Activated gamma-delta T cell (primary cell): ENCODE data around the gene RFX6.

Experiments used
- DNase-seq: peaks from one replicate; lab custom pipeline; 2025; lab: John Stamatoyannopoulos, UW

RFX6 gene

DNA sequence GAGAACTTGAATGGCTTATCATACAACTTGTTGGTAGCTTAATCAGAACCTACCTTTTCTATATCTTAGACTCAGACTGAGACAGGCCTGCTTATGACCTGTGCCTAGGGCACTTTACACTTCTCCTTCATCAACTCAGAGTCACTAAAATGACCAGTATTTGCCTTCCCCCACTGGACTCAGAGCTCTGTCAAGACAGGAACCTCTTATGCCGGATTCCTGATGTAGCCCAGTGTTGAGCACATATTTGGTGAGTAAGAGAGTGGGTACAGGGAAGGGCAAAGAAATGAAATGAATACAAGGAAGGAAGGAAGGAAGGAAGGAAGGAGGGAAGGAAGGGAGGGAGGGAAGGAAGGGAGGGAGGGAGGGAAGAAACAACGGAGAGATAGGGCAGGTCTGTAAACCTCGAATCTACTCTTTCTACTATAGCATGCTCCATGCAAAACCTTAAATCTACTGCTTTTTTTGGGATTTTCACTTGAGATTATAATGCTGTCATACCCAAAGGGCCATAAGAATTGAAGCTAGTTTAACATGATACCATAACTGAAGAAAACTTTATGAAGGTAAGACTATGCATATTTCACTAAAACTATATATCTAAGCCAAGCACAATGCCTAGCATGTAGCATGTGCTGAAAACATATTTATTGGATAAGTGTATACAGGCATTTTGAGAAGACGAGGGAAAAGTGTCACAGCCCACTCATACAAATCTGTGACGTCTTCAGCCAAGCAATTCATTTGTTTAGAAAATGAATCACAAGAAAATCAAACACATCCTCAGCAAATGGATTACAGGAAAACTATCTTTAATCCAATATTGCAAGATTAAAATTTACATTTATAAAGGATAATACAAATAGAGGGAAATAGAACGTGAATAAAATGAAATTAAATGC is 89.9 kb downstream of the RFX6 start:
- DNase-seq = no peak

DNA sequence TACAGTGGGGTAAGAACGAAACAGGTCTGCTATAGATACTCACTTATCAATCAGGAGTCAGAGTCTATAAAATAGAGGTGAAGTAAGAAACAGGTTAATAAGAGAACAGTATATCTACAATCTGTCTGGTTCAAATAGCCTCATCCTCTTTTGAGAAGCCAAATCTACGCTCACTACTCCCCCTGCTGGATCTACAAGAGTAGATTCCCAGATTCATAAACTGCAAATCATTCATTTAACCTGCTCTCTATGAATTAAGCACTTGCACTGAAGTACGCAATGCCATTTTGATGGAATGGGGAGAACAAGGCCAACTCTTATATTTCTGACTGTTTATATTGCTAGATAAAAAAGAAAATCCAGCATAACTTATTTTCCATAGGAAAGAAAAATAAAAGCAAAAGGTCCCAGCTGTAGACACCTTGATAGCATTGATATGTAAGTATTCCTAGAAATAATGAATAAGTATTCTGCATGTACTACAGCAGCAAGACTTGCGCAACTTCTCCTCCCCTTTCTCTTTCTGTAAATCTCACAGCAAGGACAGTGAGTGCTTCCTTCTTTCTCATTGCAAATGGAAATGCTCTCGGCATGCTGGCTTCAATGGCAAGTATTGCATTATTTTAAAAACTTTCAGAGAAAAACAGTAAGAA is 92.3 kb downstream of the RFX6 start:
- DNase-seq = no peak

DNA sequence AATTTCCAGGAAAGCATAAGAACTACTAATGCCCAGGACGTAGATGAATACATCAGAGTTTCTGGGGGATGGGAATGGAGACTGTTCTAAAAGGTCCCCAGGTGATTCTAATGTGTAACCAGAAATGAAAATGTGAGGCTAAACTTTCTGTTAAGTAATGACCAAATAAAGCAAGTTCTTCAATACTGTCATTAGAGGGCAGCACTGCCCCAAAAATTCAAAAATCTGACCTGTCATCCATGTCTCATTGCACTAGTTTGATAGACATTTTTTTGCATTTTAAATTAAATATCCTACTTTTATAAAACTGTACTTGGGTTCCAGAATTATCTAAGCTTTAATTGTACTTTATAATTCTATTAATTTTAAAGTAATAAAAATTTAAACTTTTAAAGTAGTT is 94.9 kb downstream of the RFX6 start:
- no peak for DNase-seq

DNA sequence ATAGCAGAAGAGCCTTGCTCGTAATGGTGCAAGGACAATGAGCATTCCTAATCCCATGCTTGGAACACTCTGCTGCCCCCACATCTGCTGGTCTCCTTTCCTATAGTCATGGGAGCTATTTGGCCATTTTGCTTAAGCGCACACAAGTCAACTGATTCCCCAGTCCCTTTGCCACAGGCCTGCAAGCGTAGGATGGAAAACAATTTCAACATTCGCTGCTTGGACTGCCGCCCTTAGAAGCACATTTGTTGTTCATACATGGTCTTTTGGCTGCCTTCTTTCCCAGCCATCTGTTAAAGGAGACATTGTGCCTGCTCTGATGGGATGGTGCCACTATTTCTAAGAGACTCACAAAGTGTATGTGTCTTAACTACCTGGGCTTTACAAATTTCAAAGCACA is 96.9 kb downstream of the RFX6 start:
- DNase-seq = no peak

DNA sequence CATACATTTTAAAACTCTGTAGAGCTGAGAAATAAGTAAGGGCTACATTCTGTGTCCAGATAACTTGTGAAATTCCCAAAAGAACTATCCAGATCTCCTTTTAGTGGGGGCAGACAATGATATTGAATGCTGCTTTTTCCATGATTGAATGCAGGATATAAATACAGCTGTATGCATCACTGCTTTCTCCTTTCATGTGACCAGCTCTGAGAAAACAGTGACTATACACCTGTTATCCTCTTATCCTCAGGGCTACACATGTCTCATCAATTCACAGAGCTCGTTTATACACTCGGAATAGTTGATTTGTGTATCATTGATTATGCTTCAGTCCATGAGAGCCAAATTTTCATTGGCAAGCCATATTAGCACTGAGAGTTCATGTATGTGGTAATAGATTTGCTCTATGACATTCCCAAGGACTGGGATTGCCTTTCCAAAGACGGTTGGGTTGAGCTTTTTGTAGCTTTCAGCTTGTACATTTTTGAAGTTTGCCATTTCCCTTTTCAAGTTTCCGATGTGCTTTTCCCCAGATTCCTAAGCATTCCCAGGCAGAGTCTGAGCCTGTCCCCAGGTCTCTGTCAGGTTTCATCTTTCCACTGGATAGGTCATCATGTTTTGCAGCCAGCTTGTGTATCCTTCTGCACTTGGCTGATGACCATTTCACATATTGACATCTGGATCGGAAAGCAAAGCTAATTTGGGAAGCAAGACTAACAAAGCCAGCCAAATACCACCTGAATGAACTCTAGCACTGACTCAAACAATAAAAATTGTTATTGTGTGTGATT is 97.7 kb downstream of the RFX6 start:
- DNase-seq = no peak

DNA sequence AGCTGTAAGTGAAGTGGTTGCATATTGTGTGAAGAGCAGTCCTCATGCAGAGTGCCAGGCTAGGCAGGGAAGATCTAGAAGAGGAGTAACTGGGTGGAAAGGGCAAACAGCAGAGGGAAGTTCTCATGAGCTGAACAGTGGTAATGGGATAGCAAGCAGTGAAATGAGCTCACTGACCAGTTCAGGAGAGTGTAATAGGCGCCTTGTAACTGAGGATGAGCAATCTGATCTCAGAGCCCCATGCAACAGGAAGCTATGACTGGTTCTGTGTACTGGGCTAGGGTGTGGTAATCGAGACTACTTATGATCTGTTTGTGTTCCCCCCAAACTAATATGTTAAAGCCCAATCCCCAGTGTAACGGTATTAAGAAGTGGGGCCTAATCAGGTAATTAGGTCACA is 98.6 kb downstream of the RFX6 start:
- DNase-seq = no peak

DNA sequence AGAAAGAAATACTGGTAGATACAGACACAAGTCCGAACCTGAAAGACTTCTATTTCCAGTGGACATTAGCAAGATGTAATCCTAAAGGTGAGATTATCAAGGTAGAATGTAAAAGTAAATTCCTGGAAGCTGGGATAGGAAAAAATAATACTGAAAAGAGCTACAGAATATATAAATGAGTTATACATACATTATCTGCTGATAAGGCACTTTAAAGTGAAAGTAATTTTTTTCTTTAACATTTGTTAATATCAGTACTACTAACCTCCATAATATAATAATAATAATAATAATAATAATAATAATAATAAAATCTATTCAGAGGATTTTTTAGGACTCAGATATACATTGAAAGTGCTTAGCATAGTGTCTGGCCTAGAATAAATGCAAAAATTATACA is 102.5 kb downstream of the RFX6 start:
- no peak for DNase-seq
